DOHH2 (cell line): ENCODE results near the gene CENPP.

Source experiments
- H3F3A ChIP-seq: fragments of 200-600 bp; sonication (generic), shearing (Covaris generic); 2 replicates; pipeline ENCODE4 v1.6.0; 2016; ENCODE audit warnings: antibody characterized with exemption, mild to moderate bottlenecking; ENCODE audit not compliant: control insufficient read depth, insufficient read depth
- H3K27ac ChIP-seq: fragments of 200-600 bp; sonication (generic); 2 replicates; pipeline ENCODE4 v1.5.1; 2014; ENCODE audit warnings: low read depth, mild to moderate bottlenecking, low read length, moderate library complexity
- H3K27me3 ChIP-seq: fragments of 200-600 bp; sonication (generic); 2 replicates; pipeline ENCODE4 v1.6.1; 2014; ENCODE audit warnings: mild to moderate bottlenecking, low read length, mixed read lengths; ENCODE audit not compliant: control insufficient read depth
- H3K36me3 ChIP-seq: fragments of 200-600 bp; sonication (generic); 2 replicates; pipeline ENCODE4 v1.6.1; 2014; ENCODE audit warnings: mild to moderate bottlenecking, low read length, moderate library complexity, mixed read lengths; ENCODE audit not compliant: control insufficient read depth
- H3K4me1 ChIP-seq: fragments of 200-600 bp; sonication (generic); 2 replicates; pipeline ENCODE4 v1.6.1; 2014; ENCODE audit warnings: mild to moderate bottlenecking, low read length, mixed read lengths; ENCODE audit not compliant: control insufficient read depth
- H3K4me2 ChIP-seq: fragments of 200-600 bp; sonication (generic); 2 replicates; pipeline ENCODE4 v1.6.0; 2014; ENCODE audit warnings: mild to moderate bottlenecking, low read length, moderate library complexity
- H3K4me3 ChIP-seq: fragments of 200-600 bp; sonication (generic); 2 replicates; pipeline ENCODE4 v1.5.1; 2014; ENCODE audit warnings: mild to moderate bottlenecking, low read length, mixed read lengths
- H3K79me2 ChIP-seq: fragments of 200-600 bp; sonication (generic); 2 replicates; pipeline ENCODE4 v1.6.1; 2014; ENCODE audit warnings: mild to moderate bottlenecking, low read length, mixed read lengths; ENCODE audit not compliant: control insufficient read depth
- H3K9me2 ChIP-seq: fragments of 200-600 bp; sonication (generic); replicated peaks from 2 replicates; pipeline ENCODE4 v1.6.1; 2014; ENCODE audit warnings: mild to moderate bottlenecking, low read length, mixed read lengths; ENCODE audit not compliant: control insufficient read depth
- H3K9me3 ChIP-seq: fragments of 200-600 bp; sonication (generic); 2 replicates; pipeline ENCODE4 v1.6.1; 2014; ENCODE audit warnings: antibody characterized with exemption, low read length, mixed read lengths; ENCODE audit not compliant: control insufficient read depth, insufficient read depth
- H4K20me1 ChIP-seq: fragments of 200-600 bp; sonication (generic); 2 replicates; pipeline ENCODE4 v1.6.0; 2014; ENCODE audit warnings: low read depth, mild to moderate bottlenecking, antibody characterized with exemption, low read length, moderate library complexity; ENCODE audit not compliant: control insufficient read depth, insufficient read depth
- EZH2phosphoT487 ChIP-seq: fragments of 200-600 bp; sonication (generic); IDR thresholded peaks from 2 replicates; pipeline ENCODE4 v1.6.1; 2017; ENCODE audit warnings: borderline replicate concordance, mild to moderate bottlenecking, antibody characterized with exemption, low read length, moderate library complexity, mixed read lengths
- TF ChIP-seq, protein P1 (sequence below): fragments of 200-600 bp; sonication (generic); IDR thresholded peaks from one replicate; pipeline ENCODE4 v1.5.1; 2014; ENCODE audit warnings: antibody characterized with exemption, mild to moderate bottlenecking, low read depth, low read length; ENCODE audit not compliant: poor library complexity, severe bottlenecking

CENPP gene

DNA sequence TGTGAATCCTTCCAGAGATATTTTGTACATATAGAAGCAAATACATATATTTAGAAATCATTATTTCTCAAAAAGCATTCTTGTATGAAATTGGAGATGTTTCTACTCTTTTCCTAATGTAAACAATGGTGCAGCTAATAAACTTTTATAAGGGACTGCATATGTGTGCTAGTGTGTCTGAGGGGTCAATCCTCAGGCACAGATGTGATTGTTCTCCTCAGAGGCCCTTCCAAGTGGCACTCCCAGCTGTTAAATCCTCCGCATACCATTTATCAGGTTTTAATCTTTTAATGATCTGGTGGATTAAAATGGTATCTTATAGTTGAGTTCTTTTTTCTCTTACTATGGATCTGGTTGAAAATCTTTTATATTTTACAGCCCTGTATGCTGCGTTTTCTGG lies 104.1 kb downstream of the CENPP start:
- Histone ChIP-seq H3K79me2 (no peaks in the 10 kb centered on the region), H3F3A (no peaks in the 10 kb centered on the region), H3K9me3 (no peaks in the 10 kb centered on the region), H3K27ac (no peak overlapping the region), H3K4me3 (no peak overlapping the region), H3K36me3 (no peaks in the 10 kb centered on the region), H3K9me2 (no peaks in the 10 kb centered on the region), H3K27me3 (no peaks in the 10 kb centered on the region), H3K4me2 (no peak overlapping the region), H3K4me1 (no peaks in the 10 kb centered on the region), H4K20me1 (no peaks in the 10 kb centered on the region)
- no peak for TF ChIP-seq EZH2phosphoT487
- TF ChIP-seq, protein P1, sequence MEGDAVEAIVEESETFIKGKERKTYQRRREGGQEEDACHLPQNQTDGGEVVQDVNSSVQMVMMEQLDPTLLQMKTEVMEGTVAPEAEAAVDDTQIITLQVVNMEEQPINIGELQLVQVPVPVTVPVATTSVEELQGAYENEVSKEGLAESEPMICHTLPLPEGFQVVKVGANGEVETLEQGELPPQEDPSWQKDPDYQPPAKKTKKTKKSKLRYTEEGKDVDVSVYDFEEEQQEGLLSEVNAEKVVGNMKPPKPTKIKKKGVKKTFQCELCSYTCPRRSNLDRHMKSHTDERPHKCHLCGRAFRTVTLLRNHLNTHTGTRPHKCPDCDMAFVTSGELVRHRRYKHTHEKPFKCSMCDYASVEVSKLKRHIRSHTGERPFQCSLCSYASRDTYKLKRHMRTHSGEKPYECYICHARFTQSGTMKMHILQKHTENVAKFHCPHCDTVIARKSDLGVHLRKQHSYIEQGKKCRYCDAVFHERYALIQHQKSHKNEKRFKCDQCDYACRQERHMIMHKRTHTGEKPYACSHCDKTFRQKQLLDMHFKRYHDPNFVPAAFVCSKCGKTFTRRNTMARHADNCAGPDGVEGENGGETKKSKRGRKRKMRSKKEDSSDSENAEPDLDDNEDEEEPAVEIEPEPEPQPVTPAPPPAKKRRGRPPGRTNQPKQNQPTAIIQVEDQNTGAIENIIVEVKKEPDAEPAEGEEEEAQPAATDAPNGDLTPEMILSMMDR: no peak

- H3K4me2 ChIP-seq: no peak overlapping the region
- no peaks in the 10 kb centered on the region for H3K27me3 ChIP-seq
- H3K4me3 ChIP-seq: no peak overlapping the region
- no peaks in the 10 kb centered on the region for H3F3A ChIP-seq
- H3K9me2 ChIP-seq: no peaks in the 10 kb centered on the region
- H3K79me2 ChIP-seq: no peaks in the 10 kb centered on the region
- no peaks in the 10 kb centered on the region for H3K9me3 ChIP-seq
- no peaks in the 10 kb centered on the region for H3K36me3 ChIP-seq
- no peak overlapping the region for H3K27ac ChIP-seq
- no peaks in the 10 kb centered on the region for H3K4me1 ChIP-seq
- H4K20me1 ChIP-seq: no peaks in the 10 kb centered on the region
- no peak for TF ChIP-seq EZH2phosphoT487
- TF ChIP-seq, protein P1: no peak
Measured at GRCh38 chr9:92432350-92432749, 106.6 kb downstream of the CENPP start.

DNA sequence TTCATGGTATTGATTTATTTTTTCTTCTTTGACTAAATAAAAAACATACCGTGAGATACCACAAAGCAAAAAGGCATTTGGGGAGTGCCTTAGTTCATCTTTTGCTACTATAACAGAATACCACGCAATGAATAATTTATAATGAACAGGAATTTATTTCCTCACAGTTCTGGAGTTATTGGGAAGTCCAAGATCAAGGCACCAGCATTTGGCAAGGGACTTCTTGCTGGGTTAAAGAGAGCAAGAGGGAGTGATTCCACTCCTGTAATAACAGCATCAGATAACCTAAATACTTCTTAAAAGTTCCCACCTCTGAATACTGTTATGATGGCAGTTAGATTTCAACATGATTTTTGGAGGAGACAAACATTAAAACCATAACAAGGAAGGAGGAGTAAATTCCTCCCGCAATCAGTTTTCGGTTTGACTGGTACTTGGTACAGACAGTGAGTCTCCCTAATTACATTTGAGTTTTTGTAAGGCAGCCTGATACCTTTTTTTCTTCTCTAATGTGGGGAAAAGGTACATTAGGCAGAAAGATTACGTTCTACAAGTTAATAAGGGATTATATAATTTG lies 107.3 kb downstream of the CENPP start:
- no peaks in the 10 kb centered on the region for H3K79me2 ChIP-seq
- no peaks in the 10 kb centered on the region for H3F3A ChIP-seq
- no peaks in the 10 kb centered on the region for H3K9me2 ChIP-seq
- no peaks in the 10 kb centered on the region for H3K9me3 ChIP-seq
- H3K4me1 ChIP-seq: no peaks in the 10 kb centered on the region
- no peak overlapping the region for H3K27ac ChIP-seq
- no peaks in the 10 kb centered on the region for H4K20me1 ChIP-seq
- H3K4me2 ChIP-seq: no peak overlapping the region
- no peaks in the 10 kb centered on the region for H3K27me3 ChIP-seq
- TF ChIP-seq, protein P1: no peak
- no peak for TF ChIP-seq EZH2phosphoT487
- no peak overlapping the region for H3K4me3 ChIP-seq
- no peaks in the 10 kb centered on the region for H3K36me3 ChIP-seq
